HG03469 (cell line): ENCODE data around the gene SLC19A1.
"Not testable (repeated sequence)": the region's sequence is repeated elsewhere in the genome, so short reads cannot be mapped to it uniquely, and the experiment has no call there.

Source experiments
- ATAC-seq: cut with Tn5 transposase; IDR thresholded peaks from one replicate; pipeline ENCODE4 v1.9.1; 2021; ENCODE audit warnings: mild to moderate bottlenecking, moderate library complexity, moderate number of reproducible peaks; ENCODE audit not compliant: unreplicated experiment

The SLC19A1 gene

DNA sequence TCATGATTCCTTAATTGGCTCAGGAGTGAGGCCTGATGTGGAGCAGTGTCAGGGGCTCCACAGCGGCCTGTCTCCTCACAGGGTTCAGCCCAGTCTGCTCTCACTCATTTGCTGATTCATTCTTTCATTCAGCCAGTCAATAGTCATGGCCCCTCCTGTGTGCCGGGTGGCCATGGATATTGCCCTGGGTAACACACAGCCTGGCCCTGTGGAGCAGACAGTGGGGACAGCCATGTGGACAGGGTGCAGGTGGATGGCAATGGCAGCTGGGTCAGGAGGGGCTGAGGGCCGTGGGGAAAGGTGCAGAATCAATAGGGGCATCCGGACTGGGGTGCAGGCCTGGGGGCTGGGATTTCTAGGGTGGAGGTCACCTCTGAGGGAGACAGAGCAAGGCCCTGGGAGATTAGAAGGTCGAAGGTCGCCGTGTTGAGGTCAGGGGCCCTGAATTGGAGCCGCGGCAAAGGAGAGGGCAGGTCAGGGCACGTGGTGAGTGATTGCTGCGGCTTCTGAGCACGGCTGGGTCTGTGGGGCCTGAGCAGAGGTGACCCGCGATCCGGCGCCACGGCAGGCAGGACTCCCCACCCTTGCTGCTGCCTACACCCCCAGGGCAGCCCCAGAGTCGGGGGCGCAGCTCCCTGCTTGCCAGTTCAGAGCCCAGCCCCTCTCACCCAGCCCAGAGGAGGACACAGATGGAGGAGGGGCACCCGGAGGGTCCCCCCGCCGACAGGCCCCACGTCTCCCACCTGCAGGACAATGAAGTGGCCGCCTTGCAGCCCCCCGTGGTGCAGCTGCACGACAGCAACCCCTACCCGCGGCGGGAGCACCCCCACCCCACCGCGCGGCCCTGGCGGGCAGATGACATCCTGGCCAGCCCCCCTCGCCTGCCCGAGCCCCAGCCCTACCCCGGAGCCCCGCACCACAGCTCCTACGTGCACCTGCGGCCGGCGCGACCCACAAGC is 33.4 kb downstream of the SLC19A1 start:
- no peak for ATAC-seq

DNA sequence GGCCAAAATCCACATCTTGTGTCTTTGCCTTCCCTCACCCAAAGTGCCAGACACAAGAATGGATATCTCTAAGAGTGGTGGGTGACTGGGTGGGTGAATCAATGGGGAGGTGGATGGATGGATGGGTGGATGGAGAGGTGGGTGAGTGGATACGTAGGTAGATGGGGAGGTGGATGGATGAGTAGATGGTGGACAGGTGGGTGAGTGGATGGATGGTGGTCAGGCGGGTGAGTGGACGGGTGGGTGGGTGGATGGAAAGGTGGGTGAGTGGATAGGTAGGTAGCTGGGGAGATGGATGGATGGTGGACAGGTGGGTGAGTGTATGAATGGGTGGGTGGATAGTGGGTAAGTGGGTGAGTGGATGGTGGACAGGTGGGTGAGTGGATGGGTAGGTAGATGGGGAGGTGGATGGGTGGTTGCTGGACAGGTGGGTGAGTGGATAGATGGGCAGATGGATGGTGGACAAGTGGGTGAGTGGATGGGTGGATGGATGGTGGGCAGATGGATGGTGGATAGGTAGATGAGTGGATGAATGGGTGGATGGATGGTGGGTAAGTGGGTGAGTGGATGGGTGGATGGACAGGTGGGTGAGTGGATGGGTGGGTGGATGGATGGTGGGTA is 34.2 kb downstream of the SLC19A1 start:
- ATAC-seq: no peak

DNA sequence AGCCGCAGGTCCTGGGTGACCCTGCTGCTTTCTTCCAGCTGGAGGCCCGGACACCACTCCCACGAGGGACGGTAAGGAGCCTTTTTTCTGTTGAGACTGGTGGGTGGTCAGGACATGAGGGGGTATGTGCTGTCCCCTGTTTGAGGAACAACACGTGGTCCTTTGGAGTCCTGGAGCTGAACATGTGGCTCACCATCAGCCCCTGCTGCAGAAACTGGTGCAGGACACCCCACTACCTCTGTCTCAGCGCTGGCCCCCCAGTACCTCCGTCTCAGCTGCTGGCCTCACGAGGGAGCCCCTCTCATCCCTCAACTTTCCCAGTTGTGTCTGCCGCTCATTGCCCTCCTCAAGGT is 34.7 kb downstream of the SLC19A1 start:
- ATAC-seq: no peak

DNA sequence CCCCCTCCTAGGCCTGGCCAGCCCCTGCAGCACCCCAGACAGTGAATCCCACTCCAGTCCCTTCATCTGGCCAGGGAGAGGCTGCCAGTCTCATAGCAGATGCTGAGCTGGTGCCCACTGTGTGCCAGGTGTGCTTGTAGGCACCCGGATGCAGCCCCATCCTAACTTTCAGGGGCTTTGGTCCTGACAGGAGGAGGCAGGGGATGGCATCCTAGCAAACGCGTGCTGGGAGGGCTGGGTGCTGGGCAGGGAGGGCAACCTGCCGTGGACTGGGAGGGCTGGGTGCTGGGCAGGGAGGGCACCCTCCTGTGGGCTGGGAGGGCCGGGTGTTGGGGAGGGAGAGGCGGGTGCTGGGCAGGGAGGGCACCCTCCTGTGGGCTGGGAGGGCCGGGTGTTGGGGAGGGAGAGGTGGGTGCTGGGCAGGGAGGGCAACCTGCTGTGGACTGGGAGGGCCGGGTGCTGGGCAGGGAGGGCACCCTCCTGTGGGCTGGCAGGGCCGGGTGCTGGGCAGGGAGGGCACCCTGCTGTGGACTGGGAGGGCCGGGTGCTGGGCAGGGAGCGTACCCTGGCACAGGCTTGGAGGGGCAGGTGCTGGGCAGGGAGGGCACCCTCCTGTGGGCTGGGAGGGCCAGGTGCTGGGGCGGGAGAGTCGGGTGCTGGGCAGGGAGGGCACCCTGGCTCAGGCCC is 35.3 kb downstream of the SLC19A1 start:
- no peak for ATAC-seq

DNA sequence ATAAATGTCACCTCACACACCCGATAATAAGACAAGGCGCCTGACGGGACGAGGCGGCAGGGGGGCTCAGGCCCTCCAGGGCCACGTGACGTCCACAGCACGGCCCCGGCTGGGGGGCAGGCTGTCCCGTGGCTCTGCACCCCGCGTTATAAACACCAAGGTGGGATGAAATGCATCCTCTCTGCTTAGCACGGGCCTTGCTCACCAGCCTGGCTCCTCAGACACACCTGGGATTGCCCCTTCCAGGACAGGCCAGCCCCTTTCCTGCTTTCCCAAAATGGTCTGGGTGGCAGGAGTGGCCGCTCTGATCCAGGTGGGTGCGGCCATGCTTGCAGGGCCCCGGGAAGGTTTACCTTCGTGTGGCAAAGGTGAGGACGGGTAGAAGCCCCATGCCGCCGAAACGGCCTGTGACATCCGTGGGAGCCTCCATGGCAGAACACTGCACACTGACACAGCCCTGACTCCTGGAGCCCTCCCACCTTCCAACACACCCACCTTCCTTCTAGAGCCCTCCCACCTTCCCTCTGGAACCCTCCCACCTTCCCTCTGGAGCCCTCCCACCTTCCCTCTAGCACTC is 35.9 kb downstream of the SLC19A1 start:
- ATAC-seq: no peak

DNA sequence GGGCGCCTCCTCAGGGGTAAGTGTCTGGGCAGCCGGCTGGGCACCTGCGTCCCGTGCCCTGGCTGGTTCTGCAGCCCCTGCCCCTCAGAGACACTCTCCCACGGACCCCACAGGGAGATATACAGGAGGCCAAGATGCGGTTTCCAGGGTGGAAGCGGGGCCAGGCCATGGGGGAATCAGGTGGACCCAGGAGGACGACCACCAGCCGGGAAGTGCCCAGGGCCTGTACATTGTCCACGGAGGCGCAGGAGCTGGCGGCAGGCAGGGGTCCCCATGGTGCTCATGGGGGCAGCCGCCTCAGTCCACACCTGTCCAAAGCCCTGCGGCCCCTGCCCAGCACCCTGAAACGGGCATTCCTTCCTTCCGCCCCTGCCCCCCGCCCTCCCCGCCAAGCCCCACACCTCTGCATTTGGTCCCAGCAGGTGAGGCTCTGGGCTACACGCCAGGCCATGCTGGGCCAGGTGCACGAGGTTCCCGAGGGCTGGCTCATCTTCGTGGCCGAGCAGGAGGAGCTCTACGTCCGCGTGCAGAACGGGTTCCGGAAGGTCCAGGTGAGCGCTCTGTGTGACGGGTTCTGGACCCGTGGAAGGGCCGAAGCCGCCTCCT is 36.7 kb downstream of the SLC19A1 start:
- no peak for ATAC-seq

DNA sequence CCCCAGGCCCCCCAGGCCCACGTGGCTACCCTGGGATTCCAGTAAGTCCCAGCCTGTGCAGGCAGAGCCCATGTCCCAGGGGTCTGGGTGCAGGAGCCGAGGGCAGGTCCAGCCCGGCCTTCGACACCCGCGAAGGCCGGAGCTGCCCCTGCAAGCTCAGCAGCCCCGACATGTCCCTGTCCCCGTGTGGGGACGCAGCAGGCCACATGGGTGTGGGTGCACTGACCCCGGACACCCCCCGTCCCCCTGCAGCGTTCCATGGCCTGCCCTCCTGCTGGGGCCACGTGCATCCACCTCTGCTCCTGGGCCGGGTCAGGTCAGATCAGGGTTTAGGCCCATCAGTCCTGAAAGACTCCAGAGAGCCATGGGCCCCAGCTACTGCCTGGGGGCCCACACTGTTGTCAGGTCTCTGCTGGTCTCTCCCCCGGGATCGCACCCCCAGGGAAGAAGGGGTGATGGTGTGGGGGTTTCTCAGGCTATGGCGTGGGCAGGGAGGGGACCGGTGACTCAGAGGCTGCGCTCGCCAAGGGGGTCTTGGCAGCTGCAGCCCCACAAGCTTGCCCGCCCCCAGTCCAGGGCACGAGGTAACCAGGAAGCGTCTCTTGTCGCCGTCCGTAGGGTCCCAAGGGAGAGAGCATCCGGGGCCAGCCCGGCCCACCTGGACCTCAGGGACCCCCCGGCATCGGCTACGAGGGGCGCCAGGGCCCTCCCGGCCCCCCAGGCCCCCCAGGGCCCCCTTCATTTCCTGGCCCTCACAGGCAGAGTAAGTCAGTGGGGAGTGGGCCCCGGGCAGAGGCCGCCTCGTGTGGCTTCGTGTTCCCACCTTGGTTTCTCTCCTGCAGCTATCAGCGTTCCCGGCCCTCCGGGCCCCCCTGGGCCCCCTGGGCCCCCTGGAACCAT is 37.5 kb downstream of the SLC19A1 start:
- no peak for ATAC-seq

DNA sequence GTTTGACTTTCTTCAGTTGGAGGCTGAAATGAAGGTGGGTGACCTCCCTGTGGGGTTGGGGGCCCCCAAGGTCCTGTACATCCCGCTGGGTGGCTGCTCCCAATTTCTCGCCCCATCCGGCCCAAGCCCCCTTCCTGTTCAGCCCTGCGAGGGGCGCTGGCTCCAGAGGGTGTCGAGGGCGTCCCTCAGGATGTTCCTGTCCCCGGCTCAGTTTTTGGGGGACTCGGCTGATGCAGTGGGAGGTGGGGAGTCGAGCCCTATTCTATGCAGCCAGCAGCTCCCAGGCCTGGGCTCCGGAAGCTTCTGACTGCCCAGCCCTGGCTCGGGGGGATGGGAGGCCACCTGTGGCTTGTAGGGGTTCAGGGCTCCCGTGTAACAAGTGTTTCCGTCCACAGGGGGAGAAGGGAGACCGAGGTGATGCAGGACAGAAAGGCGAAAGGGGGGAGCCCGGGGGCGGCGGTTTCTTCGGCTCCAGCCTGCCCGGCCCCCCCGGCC is 38.2 kb downstream of the SLC19A1 start:
- no peak for ATAC-seq

DNA sequence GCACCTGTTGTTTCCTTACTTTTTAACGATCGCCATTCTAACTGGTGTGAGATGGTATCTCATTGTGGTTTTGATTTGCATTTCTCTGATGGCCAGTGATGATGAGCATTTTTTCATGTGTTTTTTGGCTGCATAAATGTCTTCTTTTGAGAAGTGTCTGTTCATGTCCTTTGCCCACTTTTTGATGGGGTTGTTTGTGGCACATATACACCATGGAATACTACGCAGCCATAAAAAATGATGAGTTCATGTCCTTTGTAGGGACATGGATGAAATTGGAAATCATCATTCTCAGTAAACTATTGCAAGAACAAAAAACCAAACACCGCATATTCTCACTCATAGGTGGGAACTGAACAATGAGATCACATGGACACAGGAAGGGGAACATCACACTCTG is 39.0 kb downstream of the SLC19A1 start:
- not testable (repeated sequence) for ATAC-seq

DNA sequence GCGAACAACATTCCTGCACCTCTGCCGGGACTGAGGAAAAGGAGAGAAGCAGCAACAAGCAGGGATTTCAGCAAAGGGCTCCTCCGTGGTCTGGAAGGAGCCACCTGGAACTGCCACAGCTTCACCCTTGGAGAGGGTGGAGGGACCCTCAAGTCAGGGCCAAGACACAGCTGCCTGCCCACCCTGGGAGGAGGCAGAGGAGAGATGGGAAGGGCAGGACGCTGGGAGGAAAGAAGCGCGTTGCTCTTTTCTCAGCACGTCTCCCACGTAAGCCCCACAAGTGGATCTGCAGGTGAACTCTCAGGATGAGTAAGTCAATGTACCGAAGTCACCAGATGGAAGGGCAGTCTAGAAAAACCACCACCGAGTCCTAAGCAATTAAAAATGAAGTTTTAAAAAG is 39.6 kb downstream of the SLC19A1 start:
- no peak for ATAC-seq

DNA sequence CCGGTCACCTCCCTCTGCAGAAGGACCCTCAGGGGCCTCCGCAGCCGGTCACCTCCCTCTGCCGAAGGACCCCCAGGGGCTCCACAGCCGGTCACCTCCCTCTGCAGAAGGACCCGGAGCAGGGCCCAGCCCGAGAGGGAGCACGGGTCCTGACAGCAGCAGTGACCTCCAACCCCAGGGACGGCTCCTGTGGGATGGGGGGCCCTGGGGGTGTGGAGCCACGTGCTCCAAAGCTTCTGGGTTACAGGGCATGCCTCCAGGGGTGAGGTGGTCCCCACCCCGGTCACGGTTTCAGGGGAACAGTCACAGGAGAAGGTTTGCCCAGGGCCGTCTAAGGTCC is 40.3 kb downstream of the SLC19A1 start:
- ATAC-seq: no peak

DNA sequence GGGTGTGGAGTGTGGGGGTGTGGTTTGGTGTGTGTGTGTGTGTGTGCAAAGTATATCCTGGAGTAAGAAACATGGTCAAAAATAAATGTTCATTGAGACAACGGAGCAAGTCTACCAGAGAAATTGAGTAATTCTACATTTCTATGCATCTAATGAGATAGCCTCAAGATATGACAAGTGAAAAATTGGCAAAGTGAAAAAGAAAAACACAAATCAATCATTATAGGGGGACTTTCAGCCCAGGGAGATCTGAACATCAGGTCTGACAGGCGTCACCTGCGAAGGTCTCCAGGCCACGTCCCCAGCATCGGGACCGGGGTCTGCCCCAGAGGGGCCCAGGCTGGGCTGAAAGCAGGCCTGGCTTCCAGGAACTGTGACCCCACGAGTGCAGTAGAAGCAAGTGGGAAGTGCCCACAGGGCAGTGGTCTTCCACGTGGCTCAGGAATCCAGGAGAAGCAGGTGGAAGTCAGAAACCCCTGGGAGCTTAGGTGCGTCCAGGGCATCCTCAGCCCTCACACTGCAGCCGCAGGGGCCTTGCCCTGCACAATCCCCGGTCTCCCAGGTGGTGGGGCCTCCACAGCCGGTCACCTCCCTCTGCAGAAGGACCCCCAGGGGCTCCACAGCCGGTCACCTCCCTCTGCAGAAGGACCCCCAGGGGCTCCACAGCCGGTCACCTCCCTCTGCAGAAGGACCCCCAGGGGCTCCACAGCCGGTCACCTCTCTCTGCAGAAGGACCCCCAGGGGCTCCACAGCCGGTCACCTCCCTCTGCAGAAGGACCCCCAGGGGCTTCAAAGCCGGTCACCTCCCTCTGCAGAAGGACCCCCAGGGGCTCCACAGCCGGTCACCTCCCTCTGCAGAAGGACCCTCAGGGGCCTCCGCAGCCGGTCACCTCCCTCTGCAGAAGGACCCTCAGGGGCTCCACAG is 40.9 kb downstream of the SLC19A1 start:
- not testable (repeated sequence) for ATAC-seq

DNA sequence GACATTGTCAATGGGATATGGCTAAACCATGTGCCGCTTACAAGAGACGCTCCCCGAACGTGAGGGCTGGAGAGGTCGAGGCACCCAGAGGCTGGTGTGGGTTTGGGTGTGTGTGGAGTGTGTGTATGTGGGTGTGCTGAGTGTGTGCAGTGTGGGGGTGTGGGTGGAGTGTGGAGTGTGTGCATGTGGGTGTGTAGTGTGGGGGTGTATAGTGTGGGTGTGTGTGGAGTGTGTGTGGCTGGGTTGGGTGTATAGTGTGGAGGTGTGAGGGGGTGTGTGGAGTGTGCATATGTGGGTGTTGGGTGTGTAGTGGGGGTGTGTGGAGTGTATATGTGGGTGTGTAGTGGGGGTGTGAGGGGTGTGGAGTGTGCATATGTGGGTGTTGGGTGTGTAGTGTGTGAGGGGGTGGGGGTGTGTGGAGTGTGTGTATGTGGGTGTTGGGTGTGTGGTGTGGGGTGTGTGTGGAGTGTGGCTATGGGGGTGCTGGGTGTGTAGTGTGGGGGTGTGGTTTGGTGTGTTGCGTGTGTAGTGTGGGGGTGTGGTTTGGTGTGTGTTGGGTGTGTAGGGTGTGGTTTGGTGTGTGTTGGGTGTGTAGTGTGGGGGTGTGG is 42.2 kb downstream of the SLC19A1 start:
- ATAC-seq: no peak

DNA sequence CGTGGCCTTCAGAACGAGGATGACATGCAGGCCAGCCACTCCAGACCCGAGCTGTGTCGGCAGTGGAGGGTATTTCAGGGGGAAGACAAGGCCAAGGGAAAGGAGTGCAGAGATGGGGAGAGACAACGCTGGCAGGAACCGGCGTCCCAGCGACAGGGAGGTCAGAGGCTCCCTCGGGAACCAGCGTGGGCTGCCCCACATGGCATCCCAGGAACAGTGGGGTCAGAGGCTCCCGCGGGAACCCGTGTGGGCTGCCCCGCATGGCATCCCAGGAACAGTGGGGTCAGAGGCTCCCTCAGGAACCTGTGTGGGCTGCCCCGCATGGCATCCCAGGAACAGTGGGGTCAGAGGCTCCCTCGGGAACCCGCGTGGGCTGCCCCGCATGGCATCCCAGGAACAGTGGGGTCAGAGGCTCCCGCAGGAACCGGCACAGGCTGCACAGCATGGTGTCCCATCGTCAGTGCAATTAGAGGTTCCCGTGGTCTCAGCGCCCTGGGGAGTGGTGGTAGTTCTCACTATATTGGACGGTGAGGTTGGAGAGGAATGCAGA is 43.0 kb downstream of the SLC19A1 start:
- no peak for ATAC-seq

DNA sequence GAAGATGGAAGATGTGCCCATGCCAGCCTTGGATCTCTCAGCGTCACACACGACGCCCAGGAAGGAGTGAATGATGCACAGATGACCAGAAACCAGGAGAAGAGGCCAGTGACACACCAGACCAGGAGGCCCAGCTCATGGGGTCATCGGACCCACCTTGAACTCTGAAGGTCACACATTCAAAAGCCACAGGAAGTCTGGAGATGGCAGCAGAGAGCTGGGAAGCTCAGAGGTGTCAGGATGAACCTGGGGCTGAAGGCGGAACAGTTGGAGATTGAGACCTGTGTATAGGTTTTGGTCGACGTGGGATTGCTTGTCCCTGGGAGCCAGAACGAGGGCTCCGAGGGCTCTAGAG is 43.6 kb downstream of the SLC19A1 start:
- ATAC-seq: no peak

DNA sequence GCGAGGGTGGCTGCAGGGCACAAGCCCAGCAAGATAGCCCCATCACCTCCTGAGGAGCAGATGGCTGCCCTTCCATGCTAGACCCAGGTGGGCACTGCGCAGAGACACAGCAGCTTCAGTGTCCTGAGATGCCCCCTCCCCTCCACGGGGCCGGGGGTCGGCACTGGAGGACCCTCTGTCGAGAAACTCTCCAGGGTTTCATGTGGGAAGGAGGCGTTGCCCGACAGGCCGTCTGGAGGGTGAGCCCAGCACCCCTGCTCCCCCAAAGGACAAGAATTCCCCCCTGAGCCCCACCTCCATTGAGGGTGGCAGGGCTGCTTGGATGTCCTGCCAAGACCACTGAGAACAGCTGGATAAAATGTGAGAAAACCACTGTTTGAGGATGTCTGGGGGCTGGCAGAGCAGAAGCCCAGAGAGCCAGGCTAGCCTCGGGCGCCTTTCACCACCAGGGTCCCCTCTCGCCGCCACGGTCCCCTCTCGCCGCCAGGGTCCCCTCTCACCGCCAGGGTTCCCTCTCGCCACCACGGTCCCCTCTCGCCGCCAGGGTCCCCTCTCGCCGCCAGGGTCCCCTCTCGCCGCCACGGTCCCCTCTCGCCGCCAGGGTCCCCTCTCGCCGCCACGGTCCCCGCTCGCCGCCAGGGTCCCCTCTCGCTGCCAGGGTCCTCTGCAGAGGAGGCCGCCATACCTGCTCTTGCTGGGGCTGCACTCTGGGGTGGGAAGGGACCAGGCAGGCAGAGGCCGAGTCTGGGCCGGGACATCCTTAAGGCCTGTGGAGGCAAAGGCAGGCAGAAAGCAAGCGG is 44.2 kb downstream of the SLC19A1 start:
- no peak for ATAC-seq
